ENCODE results near the gene ARPC3. TPM values are rescaled to one million over a fixed set of nuclear protein-coding genes. Genes with fewer than 3 reads are reported as not detected.

Gene ARPC3
- total RNA-seq (94.0 and 171 TPM in 2 replicates), polyA plus RNA-seq (228 and 245 TPM in 2 replicates)

GRCh38 chr12:110449799-110450497 is at the start of gene ARPC3:
Gene ARPC3, minus strand, starts transcription at chr12:110450337. Its CDS starts 77 bp downstream, at chr12:110450260.
- H3K27ac ChIP-seq: peak within 1 kb of the TSS; percentile 92
- no peaks in the 10 kb centered on the region for H3K4me1 ChIP-seq (ENCODE audit: low read depth)
- peak; percentile 82 for TF ChIP-seq CTCF (IDR thresholded peaks at IDR 0.05; ENCODE audit: low read depth, low read length)
- no peaks in the 10 kb centered on the region for H3K9me3 ChIP-seq (ENCODE audit: low read depth)
- peak within 1 kb of the TSS; percentile 98 for H3K4me3 ChIP-seq
- DNase-seq (ENCODE audit: low read depth in 1 of 2, low spot score in 1 of 2): peak; percentile 97
- no peaks in the 10 kb centered on the region for H3K27me3 ChIP-seq
- peaks cover 26% of the 10 kb centered on the region for H3K36me3 ChIP-seq

GRCh38 chr12:110498984-110499706 is 49.0 kb upstream of the ARPC3 start:
- DNase-seq (ENCODE audit: low read depth in 1 of 2, low spot score in 1 of 2): peak in 1 of 2 donors; percentile 37
- H3K27me3 ChIP-seq: no peaks in the 10 kb centered on the region
- H3K27ac ChIP-seq: no peak overlapping the region
- H3K36me3 ChIP-seq: peaks cover 18% of the 10 kb centered on the region
- H3K4me3 ChIP-seq: no peak overlapping the region
- H3K4me1 ChIP-seq (ENCODE audit: low read depth): peaks cover 9% of the 10 kb centered on the region
- TF ChIP-seq CTCF (IDR thresholded peaks at IDR 0.05; ENCODE audit: low read depth, low read length): no peak
- H3K9me3 ChIP-seq (ENCODE audit: low read depth): no peaks in the 10 kb centered on the region

GRCh38 chr12:110475426-110475825 is 25.3 kb upstream of the ARPC3 start:
- Histone ChIP-seq H3K36me3 (peaks cover 10% of the 10 kb centered on the region), H3K27me3 (no peaks in the 10 kb centered on the region), H3K9me3 (ENCODE audit: low read depth) (no peaks in the 10 kb centered on the region), H3K4me3 (no peak overlapping the region), H3K4me1 (ENCODE audit: low read depth) (no peaks in the 10 kb centered on the region), H3K27ac (no peak overlapping the region)
- DNase-seq (ENCODE audit: low read depth in 1 of 2, low spot score in 1 of 2): no peak
- no peak for TF ChIP-seq CTCF (IDR thresholded peaks at IDR 0.05; ENCODE audit: low read depth, low read length)

GRCh38 chr12:110468214-110469048 is 18.3 kb upstream of the ARPC3 start, which contains the start of the genes FAM216A and GPN3:
Gene FAM216A, plus strand, starts transcription at chr12:110468845. Its CDS starts 31 bp downstream, at chr12:110468876.
Gene GPN3, minus strand, starts transcription at chr12:110468257. Its CDS starts 54 bp downstream, at chr12:110468203.
- peaks cover 6% of the 10 kb centered on the region for H3K36me3 ChIP-seq
- peak; percentile 99 for DNase-seq (ENCODE audit: low read depth in 1 of 2, low spot score in 1 of 2)
- peak within 1 kb of the TSS; percentile 88 for H3K27ac ChIP-seq
- H3K27me3 ChIP-seq: no peaks in the 10 kb centered on the region
- peaks cover 6% of the 10 kb centered on the region for H3K4me1 ChIP-seq (ENCODE audit: low read depth)
- TF ChIP-seq CTCF (IDR thresholded peaks at IDR 0.05; ENCODE audit: low read depth, low read length): no peak
- no peaks in the 10 kb centered on the region for H3K9me3 ChIP-seq (ENCODE audit: low read depth)
- H3K4me3 ChIP-seq: peak within 1 kb of the TSS; percentile 83

- peaks cover 6% of the 10 kb centered on the region for H3K36me3 ChIP-seq
- H3K27me3 ChIP-seq: no peaks in the 10 kb centered on the region
- H3K4me1 ChIP-seq (ENCODE audit: low read depth): peaks cover 6% of the 10 kb centered on the region
- TF ChIP-seq CTCF (IDR thresholded peaks at IDR 0.05; ENCODE audit: low read depth, low read length): no peak
- DNase-seq (ENCODE audit: low read depth in 1 of 2, low spot score in 1 of 2): no peak
- no peaks in the 10 kb centered on the region for H3K9me3 ChIP-seq (ENCODE audit: low read depth)
- peak overlapping the region; percentile 88 for H3K27ac ChIP-seq
- H3K4me3 ChIP-seq: peak overlapping the region; percentile 83
These were observed 17.7 kb upstream of the ARPC3 start for GRCh38 chr12:110467847-110468213.
